Measurements from ENCODE around the gene CREB3L2.

- TF ChIP-seq CTCF (IDR thresholded peaks at IDR 0.05) (no peak), ZFX (IDR thresholded peaks at IDR 0.05; ENCODE audit: borderline replicate concordance) (no peak)
These were observed 20.7 kb downstream of the CREB3L2 start for GRCh38 chr7:137981175-137981574.
